H9 (cell line): ENCODE measurements around the gene TRIM23. TPM values are rescaled to one million over a fixed set of nuclear protein-coding genes. Genes with fewer than 3 reads are reported as not detected.

Experiments
- DNase-seq: peaks from one replicate; pipeline ENCODE4 v3.0.0-alpha.2; 2017
- H2AFZ ChIP-seq: one replicate; pipeline ENCODE4 v1.6.1; 2013; ENCODE audit warnings: mild to moderate bottlenecking, low read length, control low read depth, moderate library complexity
- H2AK5ac ChIP-seq: 2 replicates; pipeline ENCODE4 v1.6.1; 2013; ENCODE audit warnings: low read length, control low read depth, mixed read lengths; ENCODE audit not compliant: insufficient read length
- H2BK120ac ChIP-seq: one replicate; pipeline ENCODE4 v1.6.1; 2013; ENCODE audit warnings: low read depth, mild to moderate bottlenecking, low read length, control low read depth, inconsistent platforms; ENCODE audit not compliant: poor library complexity, severe bottlenecking
- H2BK12ac ChIP-seq: 2 replicates; pipeline ENCODE4 v1.6.1; 2013; ENCODE audit warnings: low read length, control low read depth, mixed read lengths, low read depth; ENCODE audit not compliant: insufficient read length
- H2BK15ac ChIP-seq: 2 replicates; pipeline ENCODE4 v1.6.1; 2013; ENCODE audit warnings: low read depth, low read length, control low read depth
- H2BK20ac ChIP-seq: one replicate; pipeline ENCODE4 v1.6.1; 2013; ENCODE audit warnings: low read depth, mild to moderate bottlenecking, low read length, control low read depth, inconsistent platforms; ENCODE audit not compliant: poor library complexity, severe bottlenecking
- H2BK5ac ChIP-seq: 2 replicates; pipeline ENCODE4 v1.6.1; 2013; ENCODE audit warnings: low read length, control low read depth, mixed read lengths; ENCODE audit not compliant: insufficient read length
- H3K14ac ChIP-seq: 2 replicates; pipeline ENCODE4 v1.6.1; 2013; ENCODE audit warnings: low read length, control low read depth; ENCODE audit not compliant: insufficient read depth
- H3K18ac ChIP-seq: 2 replicates; pipeline ENCODE4 v1.6.1; 2013; ENCODE audit warnings: low read depth, mild to moderate bottlenecking, mixed read lengths, low read length, control low read depth; ENCODE audit not compliant: insufficient read length
- H3K23ac ChIP-seq: 2 replicates; pipeline ENCODE4 v1.6.1; 2013; ENCODE audit warnings: low read length, control low read depth, mixed read lengths, low read depth; ENCODE audit not compliant: insufficient read length
- H3K23me2 ChIP-seq: 2 replicates; pipeline ENCODE4 v1.6.1; 2013; ENCODE audit warnings: low read depth, mild to moderate bottlenecking, mixed read lengths, low read length, control low read depth; ENCODE audit not compliant: insufficient read length, poor library complexity, severe bottlenecking
- H3K27ac ChIP-seq: 2 replicates; pipeline ENCODE4 v1.5.1; 2013; ENCODE audit warnings: low read length, control low read depth, mixed read lengths, low read depth; ENCODE audit not compliant: insufficient read length
- H3K27me3 ChIP-seq: 2 replicates; pipeline ENCODE4 v1.6.1; 2013; ENCODE audit warnings: low read length, control low read depth, inconsistent platforms; ENCODE audit not compliant: insufficient read depth
- H3K4ac ChIP-seq: 2 replicates; pipeline ENCODE4 v1.6.1; 2013; ENCODE audit warnings: low read depth, mild to moderate bottlenecking, control low read depth, inconsistent platforms, low read length, moderate library complexity
- H3K4me1 ChIP-seq: 2 replicates; pipeline ENCODE4 v1.6.1; 2013; ENCODE audit warnings: low read length, control low read depth, inconsistent platforms; ENCODE audit not compliant: insufficient read depth
- H3K4me2 ChIP-seq: 2 replicates; pipeline ENCODE4 v1.6.1; 2013; ENCODE audit warnings: low read length, control low read depth, mixed read lengths; ENCODE audit not compliant: insufficient read length, insufficient read depth
- H3K56ac ChIP-seq: 2 replicates; pipeline ENCODE4 v1.6.1; 2013; ENCODE audit warnings: low read depth, mild to moderate bottlenecking, mixed read lengths, low read length, control low read depth; ENCODE audit not compliant: insufficient read length
- H3K79me1 ChIP-seq: 2 replicates; pipeline ENCODE4 v1.6.1; 2013; ENCODE audit warnings: low read depth, mild to moderate bottlenecking, moderate library complexity, low read length, control low read depth, inconsistent platforms; ENCODE audit not compliant: insufficient read depth, poor library complexity, severe bottlenecking
- H3K79me2 ChIP-seq: 2 replicates; pipeline ENCODE4 v1.6.1; 2013; ENCODE audit warnings: low read length, control low read depth, inconsistent platforms; ENCODE audit not compliant: insufficient read depth
- H3K9ac ChIP-seq: 2 replicates; pipeline ENCODE4 v1.6.1; 2013; ENCODE audit warnings: low read length, control low read depth, mixed read lengths; ENCODE audit not compliant: insufficient read length; ENCODE audit errors: extremely low read depth
- H3K9me3 ChIP-seq: one replicate; pipeline ENCODE4 v1.6.1; 2013; ENCODE audit warnings: low read depth, low read length, inconsistent platforms; ENCODE audit not compliant: control insufficient read depth
- H3T11ph ChIP-seq: one replicate; pipeline ENCODE4 v1.6.1; 2013; ENCODE audit warnings: mild to moderate bottlenecking, low read length, control low read depth, inconsistent platforms
- H4K20me1 ChIP-seq: one replicate; pipeline ENCODE4 v1.6.1; 2013; ENCODE audit not compliant: control insufficient read depth, insufficient read length, insufficient read depth
- H4K5ac ChIP-seq: 2 replicates; pipeline ENCODE4 v1.6.1; 2013; ENCODE audit warnings: low read depth, mild to moderate bottlenecking, mixed read lengths, low read length, control low read depth; ENCODE audit not compliant: insufficient read length
- H4K8ac ChIP-seq: replicated peaks from 2 replicates; pipeline ENCODE4 v1.6.1; 2013; ENCODE audit warnings: low read length, control low read depth, mixed read lengths, low read depth; ENCODE audit not compliant: insufficient read length
- H4K91ac ChIP-seq: 2 replicates; pipeline ENCODE4 v1.6.1; 2013; ENCODE audit warnings: low read depth, mild to moderate bottlenecking, moderate library complexity, mixed read lengths, low read length, control low read depth; ENCODE audit not compliant: insufficient read length
- H3K27ac Mint-ChIP-seq, 3 experiments: 2 replicates in 2 of 3; 3 replicates in 1 of 3; pipeline ENCODE4 v1.8.0; 2020 to 2021; ENCODE audit warnings: mixed read lengths in 3 of 3, mild to moderate bottlenecking in 1 of 3, moderate library complexity in 1 of 3
- H3K27me3 Mint-ChIP-seq: 2 replicates; pipeline ENCODE4 v1.8.0; 2021; ENCODE audit warnings: low read depth, mild to moderate bottlenecking, moderate library complexity, mixed read lengths
- H3K36me3 Mint-ChIP-seq, 3 experiments: 2 replicates in 2 of 3; 3 replicates in 1 of 3; pipeline ENCODE4 v1.8.0; 2020 to 2021; ENCODE audit warnings: low read depth in 3 of 3, mixed read lengths in 3 of 3; ENCODE audit not compliant: insufficient read depth in 1 of 3
- H3K4me1 Mint-ChIP-seq, 2 experiments: 2 replicates each; pipeline ENCODE4 v1.8.0; 2020; ENCODE audit warnings: mixed read lengths in 2 of 2
- H3K4me3 Mint-ChIP-seq, 2 experiments: 2 replicates in 1 of 2; 3 replicates in 1 of 2; pipeline ENCODE4 v1.8.0; 2020 to 2021; ENCODE audit warnings: mild to moderate bottlenecking in 2 of 2, mixed read lengths in 2 of 2, moderate library complexity in 1 of 2
- H3K9me3 Mint-ChIP-seq, 2 experiments: 2 replicates in 1 of 2; 3 replicates in 1 of 2; pipeline ENCODE4 v1.8.0; 2020; ENCODE audit warnings: mild to moderate bottlenecking in 2 of 2, mixed read lengths in 2 of 2, moderate library complexity in 1 of 2
- WGBS: extraction: QIAGEN DNeasy Blood & Tissue Kit; methylation state at CpG from one replicate; pipeline ENCODE4 v1.1.7; 2013; ENCODE audit warnings: missing lambda C conversion rate, low lambda C conversion rate, mixed read lengths; ENCODE audit not compliant: insufficient read length; ENCODE audit errors: extremely low coverage; 5-methylcytosine and 5-hydroxymethylcytosine counted together
- total RNA-seq: library from RNA; stranded (reverse); gene quantifications from 2 replicates; pipeline ENCODE4 v1.2.1, GENCODE V29; 2021
- TF ChIP-seq, protein P1 (sequence below): fragments of 200-600 bp; sonication (generic); conservative IDR thresholded peaks from 3 replicates; pipeline ENCODE4 v1.8.0; 2021; ENCODE audit warnings: antibody characterized with exemption, mild to moderate bottlenecking

The TRIM23 gene
- total RNA-seq, 1 experiment from 2014 or later: 12.9 TPM

DNA sequence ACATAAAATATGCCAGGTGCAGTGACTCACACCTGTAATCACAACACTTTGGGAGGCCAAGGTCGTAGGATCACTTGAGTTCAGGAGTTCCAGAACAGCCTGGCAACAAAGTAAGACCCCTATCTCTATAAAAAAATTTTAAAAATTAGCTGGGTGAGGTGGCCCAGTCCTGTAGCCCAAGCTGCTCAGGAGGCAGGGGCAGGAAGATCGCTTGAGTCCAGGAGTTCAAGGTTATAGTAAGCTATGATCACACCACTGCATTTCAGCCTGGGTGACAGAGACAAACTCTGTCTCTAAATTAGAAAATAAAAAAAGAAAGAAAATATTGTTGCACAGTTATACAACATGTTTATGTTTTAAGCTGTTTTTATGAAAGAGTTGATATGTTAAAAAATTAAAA lies 68.0 kb downstream of the TRIM23 start:
- no peak overlapping the region for H3K18ac ChIP-seq
- H2BK120ac ChIP-seq: no peak overlapping the region
- H3K4me1 ChIP-seq: no peaks in the 10 kb centered on the region
- Mint-ChIP-seq H3K27me3 (no peaks in the 10 kb centered on the region; the same call in 1 of the 2 replicates), H3K4me3 (no peak overlapping the region), H3K9me3 (no peaks in the 10 kb centered on the region), H3K27ac (no peak overlapping the region), H3K36me3 (peaks cover 6 to 50% (median 40%) of the 10 kb centered on the region in 3 experiments; a peak in 5 of 7 replicates), H3K4me1 (no peaks in the 10 kb centered on the region; a peak in 1 of 4 replicates)
- no peak overlapping the region for H3K27ac ChIP-seq
- no peak overlapping the region for H2BK20ac ChIP-seq
- no CpG with 5 or more reads among the region's 2 CpGs for WGBS
- no peaks in the 10 kb centered on the region for H3K79me1 ChIP-seq
- no peak overlapping the region for H2AK5ac ChIP-seq
- H3K4me2 ChIP-seq: no peak overlapping the region
- no peaks in the 10 kb centered on the region for H3K23me2 ChIP-seq
- no peak for DNase-seq
- no peak overlapping the region for H4K8ac ChIP-seq
- no peaks in the 10 kb centered on the region for H3K9me3 ChIP-seq
- no peak overlapping the region for H2BK12ac ChIP-seq
- no peak overlapping the region for H2BK15ac ChIP-seq
- TF ChIP-seq, protein P1, sequence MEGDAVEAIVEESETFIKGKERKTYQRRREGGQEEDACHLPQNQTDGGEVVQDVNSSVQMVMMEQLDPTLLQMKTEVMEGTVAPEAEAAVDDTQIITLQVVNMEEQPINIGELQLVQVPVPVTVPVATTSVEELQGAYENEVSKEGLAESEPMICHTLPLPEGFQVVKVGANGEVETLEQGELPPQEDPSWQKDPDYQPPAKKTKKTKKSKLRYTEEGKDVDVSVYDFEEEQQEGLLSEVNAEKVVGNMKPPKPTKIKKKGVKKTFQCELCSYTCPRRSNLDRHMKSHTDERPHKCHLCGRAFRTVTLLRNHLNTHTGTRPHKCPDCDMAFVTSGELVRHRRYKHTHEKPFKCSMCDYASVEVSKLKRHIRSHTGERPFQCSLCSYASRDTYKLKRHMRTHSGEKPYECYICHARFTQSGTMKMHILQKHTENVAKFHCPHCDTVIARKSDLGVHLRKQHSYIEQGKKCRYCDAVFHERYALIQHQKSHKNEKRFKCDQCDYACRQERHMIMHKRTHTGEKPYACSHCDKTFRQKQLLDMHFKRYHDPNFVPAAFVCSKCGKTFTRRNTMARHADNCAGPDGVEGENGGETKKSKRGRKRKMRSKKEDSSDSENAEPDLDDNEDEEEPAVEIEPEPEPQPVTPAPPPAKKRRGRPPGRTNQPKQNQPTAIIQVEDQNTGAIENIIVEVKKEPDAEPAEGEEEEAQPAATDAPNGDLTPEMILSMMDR: no peak
- H3T11ph ChIP-seq: no peak overlapping the region
- no peaks in the 10 kb centered on the region for H4K20me1 ChIP-seq
- no peaks in the 10 kb centered on the region for H3K27me3 ChIP-seq
- no peak overlapping the region for H4K5ac ChIP-seq
- H4K91ac ChIP-seq: no peak overlapping the region
- no peak overlapping the region for H3K56ac ChIP-seq
- H2AFZ ChIP-seq: no peak overlapping the region
- no peak overlapping the region for H3K4ac ChIP-seq
- H2BK5ac ChIP-seq: no peak overlapping the region
- no peak overlapping the region for H3K14ac ChIP-seq
- H3K79me2 ChIP-seq: no peaks in the 10 kb centered on the region
- no peak overlapping the region for H3K23ac ChIP-seq
- no peak overlapping the region for H3K9ac ChIP-seq
